Erythroblast (primary cell): ENCODE results near the gene ALDH9A1.

Experiments used
- GATA1 ChIP-seq: IDR thresholded peaks from 2 replicates; pipeline ENCODE4 v1.6.1; 2011; ENCODE audit warnings: low read depth, mild to moderate bottlenecking, control low read depth, low read length, moderate library complexity
- POLR2A ChIP-seq: IDR thresholded peaks from 2 replicates; pipeline ENCODE4 v1.6.1; 2011; ENCODE audit warnings: mild to moderate bottlenecking, low read length

GRCh38 chr1:165674599-165674998, 23.8 kb downstream of the ALDH9A1 start:
- TF ChIP-seq POLR2A = no peak
- TF ChIP-seq GATA1 = no peak
